Peyer's patch (tissue), 4 donors: ENCODE results near the gene BCAS3.

ENCODE experiments used
- CTCF ChIP-seq, 6 experiments: fragments of 450-650 bp in 4 of 6; fragments of 200-600 bp in 2 of 6; sonication (generic) in 1 of 6; IDR thresholded peaks; one replicate each; pipeline ENCODE4 v1.5.1; 2017 to 2019; ENCODE audit warnings: antibody characterized with exemption in 6 of 6, mild to moderate bottlenecking in 3 of 6, moderate library complexity in 1 of 6
- POLR2A ChIP-seq, 2 donors: fragments of 450-650 bp; IDR thresholded peaks; one replicate each; pipeline ENCODE4 v1.5.1; 2017; ENCODE audit warnings: antibody characterized with exemption in 2 of 2, mild to moderate bottlenecking in 2 of 2, moderate library complexity in 2 of 2

GRCh38 chr17:60744355-60744966 is 66.8 kb downstream of the BCAS3 start:
- no peak for TF ChIP-seq POLR2A (IDR thresholded peaks at IDR 0.05)
- TF ChIP-seq CTCF (IDR thresholded peaks at IDR 0.05): no peak
